Stromal cell of bone marrow (primary cell): ENCODE measurements around the gene OTOGL.
"Not testable (repeated sequence)": the region's sequence is repeated elsewhere in the genome, so short reads cannot be mapped to it uniquely, and the experiment has no call there.

Experiments
- DNase-seq: peaks from one replicate; pipeline ENCODE4 v3.0.0-alpha.2; 2012; ENCODE audit warnings: low read depth

Gene OTOGL

DNA sequence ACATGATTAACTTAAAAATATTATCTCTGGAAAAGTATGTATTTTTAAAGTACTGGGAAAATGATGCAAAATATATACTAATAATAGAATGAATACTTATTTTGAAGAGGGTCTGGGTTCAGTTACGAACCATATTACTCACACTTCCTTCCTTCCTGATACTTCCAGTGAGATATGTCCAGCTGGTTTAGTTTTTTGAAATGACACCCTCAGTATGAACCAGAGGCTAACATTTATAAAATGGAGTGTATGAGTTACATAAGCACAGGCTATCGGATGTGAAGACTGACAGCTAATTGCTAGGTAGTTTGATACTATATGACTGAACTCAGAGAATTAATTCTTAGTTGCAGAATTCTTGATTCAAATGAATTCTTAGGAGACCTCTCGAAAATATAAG lies 122.9 kb downstream of the OTOGL start:
- DNase-seq = no peak

DNA sequence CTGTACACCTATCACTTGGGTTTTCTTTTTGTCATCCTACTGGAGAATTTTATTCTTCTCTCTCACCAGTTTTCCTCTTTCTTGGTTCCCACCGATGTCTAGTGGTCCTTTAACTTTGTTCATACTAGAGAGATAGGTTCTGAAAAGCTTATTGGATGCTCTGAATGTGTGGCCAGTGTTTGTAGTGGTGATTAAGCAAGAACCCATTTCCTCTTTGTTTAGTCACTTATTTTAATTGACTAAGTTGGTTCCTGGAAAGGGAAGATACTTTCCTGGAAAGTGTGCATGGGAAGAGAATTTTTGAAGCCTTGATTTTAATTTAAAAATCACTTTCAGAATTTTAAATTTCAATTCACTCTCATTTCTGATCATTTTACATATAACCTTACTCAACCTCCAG lies 127.2 kb downstream of the OTOGL start:
- peak; percentile 12 for DNase-seq

DNA sequence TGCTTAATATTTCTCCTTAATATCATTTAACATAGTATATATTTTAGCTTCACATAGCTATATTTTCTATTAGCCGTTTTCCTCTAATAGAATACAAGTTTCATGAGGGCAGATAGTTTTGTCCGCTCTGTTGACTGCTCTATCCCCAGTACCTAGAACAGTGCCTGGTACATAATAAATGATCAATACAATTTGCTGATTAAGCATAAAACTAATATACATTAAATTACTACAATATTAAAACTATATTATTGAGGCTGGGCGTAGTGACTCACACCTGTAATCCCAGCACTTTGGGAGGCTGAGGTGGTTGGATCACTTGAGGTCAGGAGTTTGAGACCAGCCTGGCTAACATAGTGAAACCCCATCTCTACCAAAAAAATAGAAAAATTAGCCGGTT lies 128.6 kb downstream of the OTOGL start:
- DNase-seq = not testable (repeated sequence)

DNA sequence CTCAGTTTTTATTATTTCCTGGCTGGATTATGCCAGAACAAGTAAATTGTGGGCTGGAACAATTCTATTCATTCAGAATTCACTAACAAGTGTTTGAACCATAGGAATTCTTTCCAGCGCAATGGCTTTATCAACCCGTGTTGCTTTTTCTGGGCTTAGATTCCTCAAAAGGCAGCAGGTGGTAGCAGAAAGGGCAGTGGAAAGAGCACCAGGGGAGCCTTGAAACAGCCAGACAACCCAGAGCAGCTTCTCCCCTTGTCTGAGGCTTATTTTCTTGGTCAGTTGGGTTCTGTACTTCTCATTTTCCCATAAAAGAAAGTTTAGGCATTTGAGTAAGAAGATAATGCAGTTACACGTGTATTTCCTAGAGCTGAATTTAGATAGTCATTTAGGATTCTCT lies 130.7 kb downstream of the OTOGL start:
- no peak for DNase-seq

DNA sequence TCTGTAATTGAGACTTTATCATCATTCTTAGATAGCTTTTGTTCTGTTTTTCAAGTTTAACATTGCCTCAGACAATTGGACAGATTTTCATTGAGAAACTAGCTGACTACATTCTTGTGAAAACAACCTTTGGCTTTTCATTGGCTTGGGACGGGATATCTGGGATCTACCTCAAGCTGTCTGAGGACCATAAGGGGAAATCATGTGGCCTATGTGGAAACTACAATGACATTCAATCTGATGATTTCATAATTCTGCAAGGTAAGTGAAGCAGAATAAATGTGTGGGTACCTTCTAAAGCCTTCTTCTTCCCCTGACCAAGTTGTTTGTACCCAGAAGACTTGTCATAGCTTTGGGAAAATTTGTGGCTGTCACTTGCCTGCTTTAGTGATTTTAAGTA lies 133.5 kb downstream of the OTOGL start:
- DNase-seq = no peak

DNA sequence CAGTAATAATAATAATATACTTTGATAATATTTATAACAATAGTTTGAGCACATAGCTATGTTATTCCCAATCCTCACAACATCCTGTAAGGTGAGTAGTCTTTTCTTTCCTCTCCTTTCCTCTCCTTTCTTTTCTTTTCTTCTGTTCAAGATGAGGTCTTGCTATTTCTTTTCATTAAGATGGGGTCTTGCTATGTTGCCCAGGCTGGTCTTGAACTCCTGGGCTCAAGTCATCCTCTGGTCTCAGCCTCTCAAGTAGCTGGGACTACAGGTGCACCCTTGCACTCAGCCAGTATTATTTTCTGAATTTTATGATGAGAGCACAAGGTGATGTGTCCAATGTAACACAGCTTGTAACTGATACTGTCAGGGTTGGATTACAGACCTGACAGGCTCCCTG lies 134.6 kb downstream of the OTOGL start:
- DNase-seq = no peak

DNA sequence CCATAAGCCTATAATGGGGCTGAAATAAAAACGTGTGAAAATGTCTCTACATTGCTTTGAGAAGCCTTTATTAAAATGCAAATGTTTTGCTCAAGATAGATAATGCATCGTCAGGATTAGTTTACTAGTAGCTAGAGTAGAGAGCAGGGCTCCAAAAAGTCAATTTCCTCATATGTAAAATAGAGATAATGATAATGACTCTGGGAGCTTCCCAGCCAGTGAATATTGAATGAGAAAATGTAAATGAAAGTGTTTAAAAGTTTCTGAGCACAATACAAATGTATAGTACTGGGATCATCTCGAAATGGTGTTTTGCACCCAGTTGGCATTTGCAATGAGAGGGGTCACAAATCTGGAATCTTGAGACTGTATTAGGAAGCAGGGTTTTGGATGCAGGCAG lies 135.3 kb downstream of the OTOGL start:
- DNase-seq = no peak

DNA sequence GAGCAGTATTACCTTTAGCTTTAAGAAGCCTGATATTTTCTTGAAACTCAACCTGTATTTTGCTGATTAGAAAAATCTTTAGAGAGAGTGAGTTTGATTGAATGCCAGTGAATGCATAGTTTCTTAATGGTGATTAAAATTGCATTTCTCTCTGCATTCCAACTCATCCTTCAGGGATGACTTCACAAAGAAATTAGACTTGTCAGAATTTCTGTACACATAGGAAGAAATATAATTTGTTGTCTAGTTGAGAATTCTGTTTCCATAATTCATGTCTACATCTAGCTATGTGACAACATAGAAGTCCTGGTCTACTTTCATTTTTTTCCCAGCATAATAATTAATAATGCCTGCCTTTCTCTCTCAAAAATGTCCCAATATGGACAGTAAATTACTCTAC lies 136.6 kb downstream of the OTOGL start:
- DNase-seq = no peak

DNA sequence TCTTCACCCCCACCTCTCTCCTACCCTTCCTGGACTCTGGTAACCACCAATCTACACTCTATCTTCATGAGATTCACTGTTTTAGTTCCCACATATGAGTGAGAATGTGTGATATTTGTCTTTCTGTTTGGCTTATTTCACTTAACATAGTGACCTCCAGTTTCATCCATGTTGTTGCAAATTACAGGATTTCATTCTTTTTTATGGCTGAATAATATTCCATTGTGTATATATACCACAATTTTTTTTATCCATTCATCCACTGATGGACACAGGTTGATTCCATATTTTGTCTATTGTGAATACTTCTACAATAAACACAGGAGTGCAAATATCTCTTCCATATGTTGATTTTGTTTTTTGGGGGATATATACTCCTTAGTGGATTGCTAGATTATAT lies 140.5 kb downstream of the OTOGL start:
- no peak for DNase-seq

DNA sequence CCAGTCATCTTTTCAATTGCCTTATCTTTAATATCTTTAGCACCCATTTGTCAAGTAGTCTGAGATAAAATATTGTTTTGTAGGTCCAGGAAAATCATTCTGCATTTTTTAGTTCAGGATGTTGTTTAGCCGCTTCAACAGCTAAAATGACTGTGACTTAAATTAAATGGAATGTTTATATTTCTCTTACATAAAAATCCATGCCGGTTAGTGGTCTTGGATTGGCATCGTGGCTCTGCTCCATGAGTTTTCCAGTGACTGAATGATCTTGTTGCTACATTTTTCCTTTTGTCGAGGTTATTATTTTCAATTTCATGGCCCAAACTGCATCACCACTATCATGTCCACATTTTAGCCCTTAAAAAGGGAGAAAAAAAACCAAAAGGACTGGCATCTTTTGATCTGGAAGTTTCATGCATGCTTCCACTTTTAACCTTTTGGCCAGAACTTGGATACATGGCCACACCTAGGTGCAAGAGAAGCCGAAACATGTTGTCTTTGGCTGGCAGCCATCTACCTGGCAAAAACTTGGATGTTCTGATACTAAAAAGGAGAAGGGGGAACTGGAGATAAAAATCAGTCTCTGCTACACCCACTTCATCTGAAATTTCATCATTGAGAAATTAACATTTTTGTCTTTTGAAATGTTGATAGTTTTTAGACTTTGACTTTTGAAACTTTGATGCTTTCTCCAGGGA lies 142.4 kb downstream of the OTOGL start:
- peak; percentile 45 for DNase-seq

DNA sequence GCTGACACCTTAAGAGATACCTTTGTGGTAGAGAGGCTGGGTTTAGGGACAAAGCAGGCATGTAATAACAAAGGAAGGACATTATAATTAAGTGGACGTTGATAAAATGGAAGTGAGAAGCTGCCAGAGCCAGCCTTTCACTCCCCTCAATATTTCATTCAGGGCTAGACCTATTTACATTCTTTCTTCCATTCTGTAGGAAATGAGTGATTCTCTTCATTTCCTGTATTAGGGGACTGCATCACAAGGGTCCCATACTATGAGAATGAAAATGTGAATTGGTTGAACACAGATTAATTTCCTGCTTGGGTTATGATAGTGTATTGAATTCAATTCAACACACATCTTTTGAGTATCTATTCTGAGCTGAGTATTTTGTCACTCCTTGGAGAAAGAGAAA lies 143.0 kb downstream of the OTOGL start:
- no peak for DNase-seq

DNA sequence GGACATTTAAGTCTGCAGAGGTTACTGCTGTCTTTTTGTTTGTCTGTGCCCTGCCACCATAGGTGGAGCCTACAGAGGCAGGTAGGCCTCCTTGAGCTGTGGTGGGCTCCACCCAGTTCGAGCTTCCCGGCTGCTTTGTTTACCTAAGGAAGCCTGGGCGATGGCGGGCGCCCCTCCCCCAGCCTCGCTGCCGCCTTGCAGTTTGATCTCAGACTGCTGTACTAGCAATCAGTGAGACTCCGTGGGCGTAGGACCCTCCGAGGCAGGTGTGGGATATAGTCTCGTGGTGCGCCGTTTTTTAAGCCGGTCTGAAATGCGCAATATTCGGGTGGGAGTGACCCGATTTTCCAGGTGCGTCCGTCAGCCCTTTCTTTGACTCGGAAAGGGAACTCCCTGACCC lies 150.2 kb downstream of the OTOGL start:
- DNase-seq = not testable (repeated sequence)

DNA sequence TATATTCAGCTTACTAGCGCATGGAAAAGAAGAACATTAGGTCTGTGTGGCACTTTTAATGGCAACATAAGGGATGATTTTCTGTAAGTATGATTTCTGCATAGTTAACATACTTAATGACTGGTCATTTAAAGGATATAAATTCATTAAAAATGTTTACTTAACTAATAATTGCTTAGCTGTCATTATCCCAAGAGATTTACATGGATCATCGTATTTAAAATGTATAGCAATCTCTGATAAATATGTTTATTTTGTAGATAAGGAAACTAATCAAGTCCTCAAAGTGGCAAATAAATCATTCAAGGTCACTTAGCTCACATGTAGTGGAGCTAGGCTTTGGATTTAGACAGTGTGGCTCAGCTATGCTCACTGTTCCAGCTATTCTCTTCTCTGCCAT lies 158.6 kb downstream of the OTOGL start:
- DNase-seq = no peak

DNA sequence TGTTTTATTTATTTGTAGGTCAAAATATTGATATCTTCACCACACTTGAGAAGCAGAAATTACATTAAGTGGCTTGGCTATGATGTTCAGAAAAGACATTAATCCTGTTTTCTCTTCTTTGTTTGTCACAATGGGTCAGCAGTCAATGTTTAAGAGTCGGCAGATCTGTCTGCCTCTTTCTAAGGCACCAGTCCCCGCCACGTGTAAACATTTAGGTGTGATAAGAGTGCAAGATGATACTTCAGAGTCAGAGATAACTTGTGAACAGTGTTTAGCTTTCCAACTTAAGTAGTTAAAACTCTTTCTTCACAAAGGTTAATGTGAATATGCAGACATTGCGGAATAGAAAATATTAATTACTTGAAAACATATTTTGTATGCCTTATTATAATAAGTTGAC lies 160.9 kb downstream of the OTOGL start:
- DNase-seq = no peak

DNA sequence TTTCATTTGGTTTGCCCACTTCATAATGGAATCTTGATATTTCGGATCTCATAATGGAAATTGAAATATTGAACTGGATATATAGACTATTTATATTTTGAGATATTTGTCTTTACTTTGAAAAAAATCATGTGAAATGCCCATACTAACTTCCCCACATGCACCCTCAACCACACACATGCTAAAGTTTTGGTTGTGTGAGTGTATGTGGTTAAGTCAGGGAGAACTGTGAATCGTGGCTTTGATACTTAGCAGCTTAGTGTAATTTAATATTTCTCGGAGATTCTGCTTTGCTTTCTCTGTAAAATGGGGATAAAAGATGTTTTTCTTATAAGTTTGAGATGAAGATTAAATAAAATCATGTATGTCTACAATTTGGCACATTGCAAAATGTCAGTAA lies 162.1 kb downstream of the OTOGL start:
- no peak for DNase-seq

DNA sequence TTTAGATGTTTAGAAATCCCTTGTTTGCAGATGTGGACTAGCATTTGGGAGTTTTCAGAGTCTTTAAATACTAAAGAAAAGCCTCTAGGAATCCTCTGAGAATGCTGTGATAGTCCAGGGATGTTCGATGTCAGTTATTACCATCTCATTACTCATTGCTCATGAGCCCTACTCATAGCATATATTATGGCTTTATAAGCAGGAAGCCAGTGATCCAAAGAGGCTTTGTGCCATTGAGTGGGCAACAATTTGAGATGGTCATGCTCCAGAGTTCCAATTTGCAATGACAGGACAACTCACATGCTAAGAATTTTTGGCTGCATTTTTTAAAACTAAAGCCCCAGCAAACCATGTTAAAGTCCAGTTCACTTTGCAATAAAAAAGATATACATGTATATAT lies 163.0 kb downstream of the OTOGL start:
- peak; percentile 40 for DNase-seq

DNA sequence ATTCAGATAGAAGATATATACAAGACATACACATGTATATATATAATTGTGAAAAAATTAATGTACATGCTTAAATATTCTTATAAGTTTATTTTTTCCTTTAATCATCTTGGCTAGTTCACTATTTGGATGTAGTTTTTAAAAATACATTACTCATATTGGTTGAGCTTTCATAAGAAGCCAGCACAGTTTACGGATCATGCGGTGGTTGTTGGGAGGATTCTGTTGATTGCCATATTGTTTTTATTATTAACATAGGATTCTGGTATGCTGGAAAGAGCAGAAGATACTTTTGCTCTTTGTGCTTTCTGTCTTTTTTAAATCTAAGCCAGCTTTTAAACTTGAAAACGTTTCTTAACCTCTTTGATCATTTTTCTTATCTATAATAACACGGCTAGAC lies 163.4 kb downstream of the OTOGL start:
- no peak for DNase-seq

DNA sequence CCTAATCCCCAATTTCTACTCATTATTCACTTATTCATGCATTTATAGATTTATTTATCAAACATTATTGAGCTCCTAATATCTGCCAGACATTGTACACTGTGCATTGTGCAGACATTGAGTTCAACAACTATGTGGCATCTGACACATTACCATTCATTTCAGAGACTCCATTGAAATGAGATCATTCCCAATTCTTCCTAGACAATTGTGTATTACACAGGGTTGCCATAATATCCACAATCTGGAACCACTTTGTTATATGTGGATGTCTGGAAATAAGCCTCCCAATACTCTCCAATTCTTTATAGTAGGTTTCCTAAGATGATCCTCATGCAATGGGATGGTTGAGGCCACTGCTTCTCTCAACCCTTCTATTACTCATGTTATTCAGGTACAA lies 165.0 kb downstream of the OTOGL start:
- no peak for DNase-seq

DNA sequence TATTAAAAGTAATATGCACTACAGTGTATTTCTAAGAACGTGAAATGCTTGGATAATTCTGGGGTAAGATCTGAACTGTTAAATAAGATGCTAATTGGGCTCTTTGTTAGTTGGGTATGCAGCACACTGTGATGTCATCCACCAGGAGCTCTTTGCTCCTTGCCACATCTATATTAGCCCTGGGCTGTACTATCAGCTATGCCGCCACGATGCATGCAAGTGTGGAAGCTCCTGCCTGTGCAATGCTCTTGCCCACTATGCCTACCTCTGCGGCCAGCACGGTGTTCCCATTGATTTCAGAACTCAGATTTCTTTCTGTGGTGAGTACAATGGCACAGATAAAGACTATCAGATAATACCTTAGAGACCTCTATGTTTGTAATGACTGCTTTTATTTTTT lies 165.6 kb downstream of the OTOGL start:
- no peak for DNase-seq

DNA sequence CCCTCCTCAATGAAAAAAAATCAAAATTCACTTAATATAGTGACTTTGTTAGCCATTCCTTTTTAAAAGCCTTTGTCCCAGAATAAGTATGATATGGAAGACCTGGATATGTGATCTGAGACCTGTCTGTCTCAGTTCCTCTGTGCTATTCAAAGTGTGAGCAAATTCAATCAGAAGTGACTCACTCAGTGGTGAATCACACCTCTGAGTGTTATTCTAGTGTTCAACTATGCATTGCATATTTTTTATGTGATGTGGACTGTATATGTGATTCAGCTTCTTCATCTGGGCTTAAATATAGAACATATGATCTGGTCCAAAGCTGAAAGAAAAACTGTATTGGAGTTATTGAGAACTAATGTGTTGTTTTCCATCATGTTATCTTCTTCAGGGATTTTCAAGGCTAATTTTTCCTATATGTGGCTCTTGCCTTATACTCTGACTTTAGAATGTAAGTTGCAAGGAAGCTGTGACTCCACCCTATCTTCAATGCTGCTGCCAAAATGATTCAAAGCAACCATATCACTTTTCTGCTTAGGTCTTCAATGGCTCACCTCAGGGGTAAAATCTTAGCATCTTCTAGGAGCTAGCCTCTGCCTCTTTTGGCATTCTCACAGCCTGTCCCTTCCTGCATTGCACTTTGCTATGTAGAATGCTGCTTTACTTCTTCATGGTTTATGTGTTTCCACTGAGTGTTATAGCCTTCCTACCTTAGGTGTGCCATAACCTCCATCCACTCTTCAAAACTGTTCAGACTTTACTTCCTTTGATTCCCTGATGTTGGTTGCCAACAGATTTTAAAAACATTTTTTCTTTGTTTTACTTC lies 169.8 kb downstream of the OTOGL start:
- DNase-seq = peak; percentile 64

DNA sequence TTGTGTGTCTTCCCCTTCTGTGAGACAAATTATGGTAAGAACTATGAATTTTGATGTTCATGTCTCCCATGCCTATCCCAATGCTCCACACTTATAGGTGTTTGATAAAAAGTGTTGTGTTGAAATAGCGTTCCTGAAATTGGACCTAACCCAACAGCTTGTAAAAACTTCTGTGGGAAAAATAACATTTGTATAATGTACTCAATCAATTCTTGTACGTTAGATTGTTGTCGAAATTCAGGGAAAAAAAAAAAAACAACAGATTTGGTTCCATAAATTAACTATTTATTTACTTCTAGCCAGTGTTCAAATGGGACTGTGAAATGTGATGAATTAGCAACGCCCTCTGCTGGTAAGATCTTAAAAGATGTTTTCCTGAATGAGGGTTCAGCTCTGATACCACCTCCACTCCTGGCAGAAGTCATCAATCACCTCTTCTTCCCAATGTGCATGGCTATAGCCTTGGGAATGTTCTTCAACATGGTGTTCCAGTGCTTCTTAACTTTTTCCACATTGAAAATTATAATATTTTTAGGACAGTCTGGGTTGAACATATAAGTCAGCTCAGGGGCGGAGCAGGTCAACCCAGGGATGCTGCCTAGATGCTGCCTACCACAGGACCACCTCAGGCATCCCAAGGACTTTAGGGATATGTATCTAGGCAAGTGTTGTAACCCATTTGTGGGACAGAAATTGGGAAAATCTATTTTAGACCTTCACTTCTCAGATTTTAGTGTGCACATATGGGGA lies 170.6 kb downstream of the OTOGL start:
- peak; percentile 35 for DNase-seq

DNA sequence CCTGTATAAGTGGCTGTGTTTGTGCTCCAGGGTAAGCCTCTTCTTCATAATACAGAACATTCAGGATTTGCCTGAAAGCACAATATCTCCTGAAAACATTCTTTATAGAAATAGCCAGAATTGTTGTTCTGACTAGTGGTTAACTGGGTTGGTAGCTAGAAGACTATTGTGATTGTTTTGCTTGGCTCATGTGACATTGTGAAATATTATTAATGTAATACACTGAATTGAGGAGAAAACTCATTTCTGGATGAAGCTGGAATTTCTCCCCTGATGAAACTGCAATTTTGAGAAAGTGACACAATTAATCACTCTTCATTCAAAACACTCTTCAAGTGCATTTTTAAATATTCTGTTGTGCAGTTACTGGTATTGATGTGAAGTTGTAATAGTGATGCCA lies 172.4 kb downstream of the OTOGL start:
- DNase-seq = no peak

DNA sequence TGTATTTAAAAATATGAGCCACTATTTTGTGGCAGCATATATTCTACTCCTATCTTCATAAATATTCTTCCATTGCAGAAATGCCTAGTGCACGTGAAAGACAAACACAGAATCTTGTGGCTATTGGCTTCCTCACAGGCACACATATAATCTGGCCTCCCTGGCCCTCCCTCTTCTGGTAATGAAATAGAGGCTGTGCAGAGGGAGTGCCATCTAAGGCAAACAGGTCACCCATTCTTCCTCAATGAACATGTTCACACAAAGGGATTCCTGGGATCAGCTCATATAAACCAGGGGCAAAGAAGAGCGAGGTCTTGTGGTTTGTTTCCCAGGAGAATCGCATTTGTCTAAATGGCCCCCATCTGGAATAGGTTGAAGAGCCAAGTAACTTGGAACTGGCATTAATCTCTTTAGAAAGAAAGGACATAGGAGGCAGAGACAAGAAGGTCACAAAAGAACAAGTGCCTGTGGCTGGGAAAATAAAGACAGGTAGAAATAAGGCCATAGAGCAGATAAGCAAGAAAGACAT lies 173.1 kb downstream of the OTOGL start:
- DNase-seq = no peak
